HepG2 (cell line): Measurements from ENCODE around the gene SCFD1. TPM values are rescaled to one million over a fixed set of nuclear protein-coding genes. Genes with fewer than 3 reads are reported as not detected.

Source experiments
- CENPX ChIP-seq: sonication (generic); formaldehyde crosslinking; IDR thresholded peaks from 2 replicates; pipeline ENCODE4 v1.9.0; 2021; ENCODE audit warnings: mild to moderate bottlenecking, missing genetic modification reagents, moderate library complexity
- E2F1 ChIP-seq: sonication (generic); formaldehyde crosslinking; IDR thresholded peaks from 2 replicates; pipeline ENCODE4 v1.5.0; 2020; ENCODE audit warnings: missing genetic modification reagents
- FOXO4 ChIP-seq: sonication (generic); formaldehyde crosslinking; conservative IDR thresholded peaks from 2 replicates; pipeline ENCODE4 v1.8.1; 2023; ENCODE audit warnings: missing genetic modification reagents
- KMT2A ChIP-seq: sonication (generic); formaldehyde crosslinking; IDR thresholded peaks from 2 replicates; pipeline ENCODE4 v1.4.0; 2020; ENCODE audit warnings: missing genetic modification reagents
- MATR3 ChIP-seq: sonication (generic); formaldehyde crosslinking; IDR thresholded peaks from 2 replicates; pipeline ENCODE4 v1.4.0; 2020; ENCODE audit warnings: missing genetic modification reagents
- MEIS1 ChIP-seq: sonication (generic); formaldehyde crosslinking; IDR thresholded peaks from 2 replicates; pipeline ENCODE4 v1.9.0; 2021; ENCODE audit warnings: mild to moderate bottlenecking, missing genetic modification reagents, moderate library complexity, borderline replicate concordance
- NFATC3 ChIP-seq: sonication (generic); formaldehyde crosslinking; IDR thresholded peaks from 2 replicates; pipeline ENCODE4 v1.5.1; 2020; ENCODE audit warnings: mild to moderate bottlenecking, missing genetic modification reagents
- PAF1 ChIP-seq: IDR thresholded peaks from 2 replicates; pipeline ENCODE4 v1.6.1; 2016; ENCODE audit warnings: missing genetic modification reagents, missing compliant biosample characterization
- PCBP1 ChIP-seq: fragments of 200-400 bp; formaldehyde crosslinking; IDR thresholded peaks from 2 replicates; pipeline ENCODE4 v1.6.1; 2017; ENCODE audit warnings: mild to moderate bottlenecking, low read depth, low read length, borderline replicate concordance
- PREB ChIP-seq: sonication (generic); formaldehyde crosslinking; IDR thresholded peaks from 2 replicates; pipeline ENCODE4 v1.4.0; 2020; ENCODE audit warnings: missing genetic modification reagents
- RARG ChIP-seq: sonication (generic); formaldehyde crosslinking; IDR thresholded peaks from 2 replicates; pipeline ENCODE4 v1.4.0; 2020; ENCODE audit warnings: low read depth, mild to moderate bottlenecking, missing genetic modification reagents
- RELA ChIP-seq: sonication (generic); formaldehyde crosslinking; IDR thresholded peaks from 2 replicates; pipeline ENCODE4 v1.4.0; 2020; ENCODE audit warnings: missing genetic modification reagents
- SIN3B ChIP-seq: fragments of 150-350 bp; IDR thresholded peaks from 2 replicates; pipeline ENCODE4 v1.6.1; 2014; ENCODE audit warnings: low read length
- SP2 ChIP-seq: sonication (generic); formaldehyde crosslinking; IDR thresholded peaks from 2 replicates; pipeline ENCODE4 v1.5.1; 2020; ENCODE audit warnings: mild to moderate bottlenecking, missing genetic modification reagents
- THYN1 ChIP-seq: sonication (generic); formaldehyde crosslinking; IDR thresholded peaks from 2 replicates; pipeline ENCODE4 v1.8.1; 2023; ENCODE audit warnings: low read depth, mild to moderate bottlenecking, moderate library complexity, missing genetic modification reagents, borderline replicate concordance
- USF2 ChIP-seq, 2 experiments: sonication (generic) in 1 of 2; formaldehyde crosslinking in 1 of 2; IDR thresholded peaks; 2 replicates each; pipeline versions ENCODE4 v1.5.1 to v1.6.1; 2011 to 2020; ENCODE audit warnings: borderline replicate concordance in 1 of 2, low read depth in 1 of 2, low read length in 1 of 2, mild to moderate bottlenecking in 1 of 2, missing genetic modification reagents in 1 of 2, moderate library complexity in 1 of 2
- ZBTB20 ChIP-seq: sonication (generic); formaldehyde crosslinking; IDR thresholded peaks from 2 replicates; pipeline ENCODE4 v1.8.1; 2023; ENCODE audit warnings: missing genetic modification reagents, low read depth, mild to moderate bottlenecking, borderline replicate concordance
- ZBTB25 ChIP-seq: IDR thresholded peaks from 2 replicates; pipeline ENCODE4 v1.6.1; 2018; ENCODE audit warnings: missing genetic modification reagents
- ZBTB49 ChIP-seq: sonication (generic); formaldehyde crosslinking; IDR thresholded peaks from 2 replicates; pipeline ENCODE4 v1.4.0; 2020; ENCODE audit warnings: missing genetic modification reagents, borderline replicate concordance
- ZFP37 ChIP-seq: sonication (generic); formaldehyde crosslinking; IDR thresholded peaks from 2 replicates; pipeline ENCODE4 v1.4.0; 2020; ENCODE audit warnings: missing genetic modification reagents, borderline replicate concordance
- ZNF12 ChIP-seq: sonication (generic); formaldehyde crosslinking; IDR thresholded peaks from 2 replicates; pipeline ENCODE4 v1.5.0; 2020; ENCODE audit warnings: missing genetic modification reagents
- polyA plus RNA-seq, 8 experiments: library from polyadenylated mRNA; depleted of rRNA in 3 of 8; stranded (reverse) in 7 of 8; unstranded in 1 of 8; fragments of >200 nt; fragmentation: Illumina TruSeq in 4 of 8; extraction: Trizol in 4 of 8; gene quantifications; 2 replicates each; pipeline versions ENCODE4 v1.2.1 to v1.2.3, GENCODE V29; 2011 to 2016; ENCODE audit warnings: low read depth in 4 of 8, missing spikeins in 1 of 8, mixed read lengths in 1 of 8; ENCODE audit not compliant: insufficient read depth in 1 of 8
- total RNA-seq, 5 experiments: library from RNA; depleted of rRNA; stranded (reverse); fragments of >200 nt; fragmentation: Illumina TruSeq; extraction: Trizol; gene quantifications; 2 replicates each; pipeline ENCODE4 v1.2.3, GENCODE V29; 2016; ENCODE audit warnings: low read depth in 1 of 5

The SCFD1 gene
- total and polyA plus RNA-seq, 2 of the 13 experiments (the other 11 are each of a cell fraction or from before 2014, with no cell fraction given), result 235 to 256 TPM

GRCh38 chr14:30656190-30656632 lies 34.1 kb downstream of the SCFD1 start (continued):
- TF ChIP-seq E2F1 (no peak), KMT2A (CRISPR knock-in tag) (peak; percentile 41; the same call in 1 of the 2 replicates), FOXO4 (CRISPR knock-in tag) (0 out of 2 replicates have a peak, but pooled peaks have one; percentile 70), ZBTB49 (CRISPR knock-in tag) (no peak), RARG (0 out of 2 replicates have a peak, but pooled peaks have one; percentile 65), MEIS1 (CRISPR knock-in tag) (no peak), PREB (CRISPR knock-in tag) (no peak), PAF1 (CRISPR knock-in tag) (no peak), USF2 (IDR thresholded peaks at IDR 0.05; ENCODE audit: low read depth, low read length) (no peak), USF2 (CRISPR knock-in tag; IDR thresholded peaks at IDR 0.05; ENCODE audit: borderline replicate concordance) (no peak), ZFP37 (CRISPR knock-in tag) (no peak), CENPX (CRISPR knock-in tag) (no peak), SP2 (CRISPR knock-in tag) (no peak), RELA (CRISPR knock-in tag) (no peak), ZBTB20 (CRISPR knock-in tag) (no peak), NFATC3 (CRISPR knock-in tag) (0 out of 2 replicates have a peak, but pooled peaks have one; percentile 40), ZNF12 (CRISPR knock-in tag) (no peak), ZBTB25 (no peak), PCBP1 (no peak), THYN1 (CRISPR knock-in tag) (no peak), SIN3B (peak; percentile 49; the same call in 1 of the 2 replicates), MATR3 (CRISPR knock-in tag) (no peak)
